ENCODE data around the gene UBE2U. TPM values are rescaled to one million over a fixed set of nuclear protein-coding genes. Genes with fewer than 3 reads are reported as not detected.
"Not testable (repeated sequence)": the region's sequence is repeated elsewhere in the genome, so short reads cannot be mapped to it uniquely, and the experiment has no call there.

Gene UBE2U
- total RNA-seq, 1 donor from 2014 or later, result not detected

- no peak overlapping the region for H3K27ac ChIP-seq
- no peak overlapping the region for H3K4me3 ChIP-seq
- H3K36me3 ChIP-seq, result no peaks in the 10 kb centered on the region
- no peaks in the 10 kb centered on the region for H3K9me3 ChIP-seq
- DNase-seq (no peak), ATAC-seq (no peak)
- no peaks in the 10 kb centered on the region for H3K4me1 ChIP-seq
- intact Hi-C loops (cut with DNase I), result no loop called here
- H3K27me3 ChIP-seq (ENCODE audit: low read depth), result no peaks in the 10 kb centered on the region
- TF ChIP-seq CTCF (IDR thresholded peaks at IDR 0.05), result no peak
Measured at GRCh38 chr1:64231654-64232053, 28.2 kb downstream of the UBE2U start.

GRCh38 chr1:64234714-64235113 is 31.3 kb downstream of the UBE2U start:
- Histone ChIP-seq H3K4me3 (no peak overlapping the region), H3K4me1 (no peaks in the 10 kb centered on the region), H3K27ac (no peak overlapping the region), H3K27me3 (ENCODE audit: low read depth) (no peaks in the 10 kb centered on the region), H3K9me3 (no peaks in the 10 kb centered on the region), H3K36me3 (no peaks in the 10 kb centered on the region)
- TF ChIP-seq CTCF (IDR thresholded peaks at IDR 0.05), result no peak
- DNase-seq (no peak), ATAC-seq (no peak)
- intact Hi-C loops (cut with DNase I), result no loop called here

- ATAC-seq (no peak), DNase-seq (no peak)
- no peaks in the 10 kb centered on the region for H3K27me3 ChIP-seq (ENCODE audit: low read depth)
- no peaks in the 10 kb centered on the region for H3K4me1 ChIP-seq
- TF ChIP-seq CTCF (IDR thresholded peaks at IDR 0.05), result no peak
- no peaks in the 10 kb centered on the region for H3K9me3 ChIP-seq
- intact Hi-C loops (cut with DNase I), result no loop called here
- no peaks in the 10 kb centered on the region for H3K36me3 ChIP-seq
- H3K4me3 ChIP-seq, result no peak overlapping the region
- no peak overlapping the region for H3K27ac ChIP-seq
Measured at GRCh38 chr1:64235181-64235580, 31.8 kb downstream of the UBE2U start.

- Histone ChIP-seq H3K4me3 (no peak overlapping the region), H3K36me3 (no peaks in the 10 kb centered on the region), H3K27me3 (ENCODE audit: low read depth) (no peaks in the 10 kb centered on the region), H3K27ac (no peak overlapping the region), H3K4me1 (no peaks in the 10 kb centered on the region), H3K9me3 (no peaks in the 10 kb centered on the region)
- DNase-seq (no peak), ATAC-seq (no peak)
- intact Hi-C loops (cut with DNase I), result no loop called here
- TF ChIP-seq CTCF (IDR thresholded peaks at IDR 0.05), result no peak
Measured at GRCh38 chr1:64235910-64236309, 32.5 kb downstream of the UBE2U start.

GRCh38 chr1:64236541-64236954 is 33.1 kb downstream of the UBE2U start:
- intact Hi-C loops (cut with DNase I), result no loop called here
- H3K27me3 ChIP-seq (ENCODE audit: low read depth), result no peaks in the 10 kb centered on the region
- H3K4me1 ChIP-seq, result no peaks in the 10 kb centered on the region
- ATAC-seq (no peak), DNase-seq (no peak)
- H3K9me3 ChIP-seq, result no peaks in the 10 kb centered on the region
- no peaks in the 10 kb centered on the region for H3K36me3 ChIP-seq
- no peak overlapping the region for H3K4me3 ChIP-seq
- no peak overlapping the region for H3K27ac ChIP-seq
- TF ChIP-seq CTCF (IDR thresholded peaks at IDR 0.05), result no peak

- H3K27ac ChIP-seq; ATAC-seq; DNase-seq; H3K27me3 ChIP-seq (ENCODE audit: low read depth); H3K4me1 ChIP-seq; H3K4me3 ChIP-seq; H3K36me3 ChIP-seq; H3K9me3 ChIP-seq; intact Hi-C loops (cut with DNase I): not testable (repeated sequence)
Measured at GRCh38 chr1:64239519-64239918, 36.1 kb downstream of the UBE2U start.

All from lower lobe of right lung (tissue), 2 donors.